ENCODE measurements around the gene LCN10. TPM values are rescaled to one million over a fixed set of nuclear protein-coding genes. Genes with fewer than 3 reads are reported as not detected.

LCN10 gene
- total RNA-seq, 1 donor from 2014 or later = not detected

DNA sequence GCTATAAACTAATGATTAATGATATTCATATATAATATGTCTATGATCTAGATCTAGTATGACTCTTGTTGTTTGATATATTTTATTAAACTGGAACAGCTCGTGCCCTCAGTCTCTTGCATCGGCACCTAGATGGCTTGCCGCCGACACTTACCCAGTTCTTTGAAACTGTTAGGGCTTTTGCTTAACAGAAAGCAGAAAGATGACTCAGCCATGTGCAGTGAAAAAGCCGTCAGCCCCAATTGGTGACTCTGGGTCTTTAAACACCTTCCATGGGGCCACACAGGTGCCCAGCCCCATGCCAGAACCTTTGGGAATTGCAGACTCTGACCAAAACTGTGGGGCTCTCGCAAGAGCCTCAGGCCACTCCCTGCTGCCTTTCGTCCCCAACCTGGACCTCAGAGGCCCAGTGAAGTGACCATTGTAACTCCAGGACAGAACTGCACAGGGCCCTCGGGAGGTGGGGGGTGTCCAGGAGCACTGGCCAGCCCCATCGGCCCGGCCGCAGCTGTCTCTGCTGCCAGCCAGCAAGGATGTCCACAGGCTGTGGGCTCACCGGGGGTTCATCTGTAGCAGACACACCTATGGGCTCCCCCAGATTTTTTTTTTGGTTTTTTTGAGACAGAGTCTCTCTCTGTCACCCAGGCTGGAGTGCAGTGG lies 7.8 kb downstream of the LCN10 start:
- DNase-seq (ENCODE audit: low read depth) = no peak
- no peak overlapping the region for H3K4me3 ChIP-seq (ENCODE audit: low read depth, low read length)
- TF ChIP-seq, protein P1, sequence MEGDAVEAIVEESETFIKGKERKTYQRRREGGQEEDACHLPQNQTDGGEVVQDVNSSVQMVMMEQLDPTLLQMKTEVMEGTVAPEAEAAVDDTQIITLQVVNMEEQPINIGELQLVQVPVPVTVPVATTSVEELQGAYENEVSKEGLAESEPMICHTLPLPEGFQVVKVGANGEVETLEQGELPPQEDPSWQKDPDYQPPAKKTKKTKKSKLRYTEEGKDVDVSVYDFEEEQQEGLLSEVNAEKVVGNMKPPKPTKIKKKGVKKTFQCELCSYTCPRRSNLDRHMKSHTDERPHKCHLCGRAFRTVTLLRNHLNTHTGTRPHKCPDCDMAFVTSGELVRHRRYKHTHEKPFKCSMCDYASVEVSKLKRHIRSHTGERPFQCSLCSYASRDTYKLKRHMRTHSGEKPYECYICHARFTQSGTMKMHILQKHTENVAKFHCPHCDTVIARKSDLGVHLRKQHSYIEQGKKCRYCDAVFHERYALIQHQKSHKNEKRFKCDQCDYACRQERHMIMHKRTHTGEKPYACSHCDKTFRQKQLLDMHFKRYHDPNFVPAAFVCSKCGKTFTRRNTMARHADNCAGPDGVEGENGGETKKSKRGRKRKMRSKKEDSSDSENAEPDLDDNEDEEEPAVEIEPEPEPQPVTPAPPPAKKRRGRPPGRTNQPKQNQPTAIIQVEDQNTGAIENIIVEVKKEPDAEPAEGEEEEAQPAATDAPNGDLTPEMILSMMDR (conservative IDR thresholded peaks at IDR 0.05; ENCODE audit: low read depth, low read length) = no peak

DNA sequence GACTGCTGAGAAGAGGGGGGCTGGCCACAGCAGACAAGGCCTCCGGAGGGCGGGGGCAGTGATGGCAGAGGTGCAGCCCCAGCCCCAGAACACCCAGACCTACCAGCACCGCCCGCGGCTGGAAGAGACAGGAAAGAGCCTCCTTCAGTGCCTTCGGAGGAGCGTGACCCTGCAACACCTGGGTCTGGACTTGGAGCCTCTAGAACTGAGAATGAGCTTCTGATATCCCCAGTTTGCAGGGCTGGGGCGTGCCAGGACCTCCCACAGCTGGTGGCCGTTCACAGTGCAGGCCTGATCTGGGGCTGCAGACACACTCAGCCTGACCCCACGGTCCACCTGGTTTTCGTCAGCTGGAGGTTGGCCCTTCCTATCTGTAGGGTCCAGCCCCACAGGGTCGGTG lies 9.1 kb downstream of the LCN10 start:
- DNase-seq (ENCODE audit: low read depth) = no peak
- TF ChIP-seq, protein P1 (conservative IDR thresholded peaks at IDR 0.05; ENCODE audit: low read depth, low read length) = no peak

DNA sequence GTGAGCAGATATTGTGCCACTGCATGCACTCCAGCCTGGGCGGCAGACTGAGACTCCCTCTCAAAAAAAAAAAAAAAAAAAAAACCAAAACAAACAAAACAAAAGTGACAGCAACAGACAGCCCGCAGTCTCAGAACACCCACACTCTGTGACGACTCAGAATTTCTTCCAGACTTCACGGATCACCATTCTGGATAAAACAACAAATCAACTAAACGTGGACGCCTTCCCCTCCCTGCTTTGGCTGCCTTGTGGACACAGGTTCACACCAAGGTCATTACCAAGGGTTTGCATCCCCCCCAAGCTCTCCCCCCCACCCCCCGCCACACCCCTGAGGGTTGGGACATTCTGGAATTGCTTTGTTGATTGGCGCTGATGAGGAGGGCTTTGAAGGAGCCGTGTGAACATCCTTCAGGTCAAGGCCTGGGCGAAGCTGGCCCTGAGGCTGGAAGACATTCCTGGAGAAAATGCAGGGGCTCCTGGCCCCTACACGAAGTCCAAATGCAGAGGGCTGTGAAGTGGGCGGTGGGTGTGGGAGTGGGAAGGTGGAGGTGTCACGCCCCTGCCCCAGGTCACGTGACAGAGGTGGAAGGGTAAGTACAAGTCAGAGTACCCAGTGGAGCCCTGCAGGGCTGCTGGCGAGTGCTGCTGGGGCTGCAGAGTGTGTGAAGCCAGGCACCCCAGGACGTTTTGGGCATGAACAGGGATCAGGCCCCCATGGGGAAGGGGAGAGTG lies 10.1 kb downstream of the LCN10 start:
- TF ChIP-seq, protein P1 (conservative IDR thresholded peaks at IDR 0.05; ENCODE audit: low read depth, low read length) = no peak
- DNase-seq (ENCODE audit: low read depth) = no peak
- H3K4me3 ChIP-seq (ENCODE audit: low read depth, low read length) = no peak overlapping the region

More for the DNA sequence above, 9.1 kb downstream of the LCN10 start:
- no peak overlapping the region for H3K4me3 ChIP-seq (ENCODE audit: low read depth, low read length)

DNA sequence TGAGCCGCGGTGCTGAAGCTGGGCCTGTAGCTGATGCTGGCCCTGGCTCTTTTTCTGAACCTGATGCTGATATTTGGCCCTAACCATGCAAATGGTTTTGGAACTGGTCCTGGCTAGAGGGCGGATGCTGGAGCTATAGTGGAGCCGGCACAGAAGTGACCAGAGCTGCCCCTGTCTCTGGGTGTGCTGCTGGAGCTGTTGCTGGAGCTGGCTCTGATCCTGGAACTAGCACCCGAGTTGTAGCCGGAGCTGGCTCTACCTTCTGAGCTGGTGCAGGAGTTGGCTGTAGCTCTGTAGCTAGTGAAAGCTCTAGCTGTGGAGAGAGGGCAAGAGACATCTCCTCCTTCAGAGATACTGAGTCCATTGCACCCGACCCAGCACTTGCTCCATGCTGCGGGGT lies 12.8 kb downstream of the LCN10 start:
- no peak for DNase-seq (ENCODE audit: low read depth)
- TF ChIP-seq, protein P1 (conservative IDR thresholded peaks at IDR 0.05; ENCODE audit: low read depth, low read length) = no peak
- no peak overlapping the region for H3K4me3 ChIP-seq (ENCODE audit: low read depth, low read length)

DNA sequence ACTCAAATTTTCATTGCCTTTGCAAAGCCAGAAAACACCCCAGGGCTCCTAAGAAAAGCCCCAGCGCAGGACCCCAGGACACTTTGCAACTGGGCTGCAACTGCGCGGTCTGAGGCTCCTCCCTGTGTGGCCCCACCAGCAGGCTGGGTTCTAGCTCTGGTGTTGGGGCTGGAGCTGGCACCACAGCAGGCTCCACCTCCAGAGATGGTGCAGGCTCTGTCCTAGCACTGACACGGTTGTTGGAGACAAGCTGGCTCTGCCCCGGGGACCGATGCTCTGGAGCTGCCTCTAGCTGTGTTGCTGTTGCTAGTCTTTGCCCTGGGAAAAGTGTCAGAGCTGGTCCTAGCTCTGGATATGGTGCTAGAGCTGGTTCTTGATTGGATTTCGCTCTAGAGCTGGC lies 13.6 kb downstream of the LCN10 start:
- DNase-seq (ENCODE audit: low read depth) = no peak
- TF ChIP-seq, protein P1 (conservative IDR thresholded peaks at IDR 0.05; ENCODE audit: low read depth, low read length) = no peak
- peak overlapping the region; percentile 89 for H3K4me3 ChIP-seq (ENCODE audit: low read depth, low read length)

DNA sequence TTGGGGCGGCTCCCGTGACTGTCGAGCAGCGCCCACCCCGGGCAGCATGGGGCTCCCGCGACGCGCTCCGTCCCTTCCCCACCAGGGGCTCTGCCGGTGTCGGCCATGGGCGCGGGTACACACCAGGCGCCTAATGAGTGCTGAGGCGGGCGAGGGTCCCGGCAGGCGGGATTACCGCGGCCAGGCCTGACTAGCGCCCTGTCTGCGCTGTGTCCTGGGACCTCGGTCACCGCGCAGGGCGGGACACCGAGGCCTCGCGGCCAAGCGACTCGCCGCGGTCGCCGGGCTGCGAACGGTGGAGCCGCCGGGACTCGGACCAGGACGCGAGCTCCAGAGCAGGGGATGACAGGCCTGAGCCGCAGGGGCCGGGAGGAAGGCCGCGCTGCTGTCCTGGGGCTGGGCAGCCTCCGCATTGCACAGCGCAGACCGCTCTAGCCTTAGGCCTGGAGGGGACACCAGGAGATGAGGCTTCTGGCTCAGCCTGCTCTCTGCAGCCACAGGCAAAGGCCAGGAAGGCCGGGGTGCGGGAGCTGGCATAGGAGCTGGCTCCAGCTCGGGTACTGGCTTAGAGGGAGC lies 14.1 kb downstream of the LCN10 start:
- TF ChIP-seq, protein P1 (conservative IDR thresholded peaks at IDR 0.05; ENCODE audit: low read depth, low read length) = no peak
- no peak for DNase-seq (ENCODE audit: low read depth)
- H3K4me3 ChIP-seq (ENCODE audit: low read depth, low read length) = peak overlapping the region; percentile 89

All from epithelial cell of proximal tubule (primary cell).